ENCODE data around the gene GPATCH8.
"Not testable (repeated sequence)": the region's sequence is repeated elsewhere in the genome, so short reads cannot be mapped to it uniquely, and the experiment has no call there.

GRCh38 chr17:44369414-44370023, 133.7 kb downstream of the GPATCH8 start:
- not testable (repeated sequence) for TF ChIP-seq POLR2A (IDR thresholded peaks at IDR 0.05; ENCODE audit: low read length); GATA1 (IDR thresholded peaks at IDR 0.05; ENCODE audit: low read depth, low read length)
